Lung (tissue), 12 donors: ENCODE measurements around the gene LSAMP. TPM values are rescaled to one million over a fixed set of nuclear protein-coding genes. Genes with fewer than 3 reads are reported as not detected.
"Not testable (repeated sequence)": the region's sequence is repeated elsewhere in the genome, so short reads cannot be mapped to it uniquely, and the experiment has no call there.

ENCODE experiments used
- ATAC-seq: fragments of 200-7000 bp; cut with Tn5 transposase; one replicate; pipeline ENCODE4 v1.9.1; 2020; ENCODE audit warnings: moderate number of reproducible peaks; ENCODE audit not compliant: insufficient read depth, low FRiP score
- DNase-seq, 3 donors: peaks; one replicate each; pipeline ENCODE4 v3.0.0-alpha.2; 2013 to 2017
- H3K27ac ChIP-seq, 2 donors: one replicate each; pipeline ENCODE4 v1.5.1; 2013; ENCODE audit warnings: mild to moderate bottlenecking in 2 of 2, moderate library complexity in 2 of 2, control low read depth in 1 of 2, inconsistent platforms in 1 of 2, low read depth in 1 of 2, low read length in 1 of 2
- H3K27me3 ChIP-seq, 3 donors: one replicate each; pipeline ENCODE4 v1.5.1; 2013; ENCODE audit warnings: low read length in 2 of 3; ENCODE audit not compliant: control insufficient read depth in 3 of 3, insufficient read depth in 3 of 3
- H3K36me3 ChIP-seq, 4 donors: one replicate each; pipeline ENCODE4 v1.5.1; 2013; ENCODE audit warnings: low read length in 4 of 4, mild to moderate bottlenecking in 1 of 4, moderate library complexity in 1 of 4; ENCODE audit not compliant: control insufficient read depth in 4 of 4, insufficient read depth in 4 of 4
- H3K4me1 ChIP-seq, 5 donors: one replicate each; pipeline ENCODE4 v1.5.1; 2013; ENCODE audit warnings: low read length in 5 of 5, mild to moderate bottlenecking in 2 of 5, moderate library complexity in 1 of 5; ENCODE audit not compliant: control insufficient read depth in 5 of 5, insufficient read depth in 5 of 5
- H3K4me3 ChIP-seq: one replicate; pipeline ENCODE4 v1.5.1; 2013; ENCODE audit warnings: mild to moderate bottlenecking, control low read depth, moderate library complexity
- H3K9ac ChIP-seq, 2 donors: one replicate each; pipeline ENCODE4 v1.5.1; 2013; ENCODE audit warnings: low read length in 2 of 2, control low read depth in 1 of 2; ENCODE audit not compliant: insufficient read depth in 1 of 2
- H3K9me3 ChIP-seq, 4 donors: one replicate each; pipeline ENCODE4 v1.5.1; 2013; ENCODE audit warnings: low read length in 3 of 4, mild to moderate bottlenecking in 1 of 4, moderate library complexity in 1 of 4; ENCODE audit not compliant: control insufficient read depth in 4 of 4, insufficient read depth in 3 of 4
- CTCF ChIP-seq: IDR thresholded peaks from 2 replicates; pipeline ENCODE4 v1.5.1; 2012; ENCODE audit warnings: mild to moderate bottlenecking; ENCODE audit errors: control extremely low read depth, extremely low read depth
- WGBS, 2 donors: extraction: QIAGEN DNeasy Blood & Tissue Kit; methylation state at CpG; one replicate each; pipeline ENCODE4 v1.1.7; 2013; 5-methylcytosine and 5-hydroxymethylcytosine counted together
- polyA plus RNA-seq, 2 donors: library from polyadenylated mRNA; stranded (reverse); fragments of 200-250 nt; gene quantifications; one replicate each; pipeline ENCODE4 v1.2.1, GENCODE V29; 2013
- total RNA-seq, 2 donors: library from RNA; depleted of rRNA in 1 of 2; stranded (reverse); fragments of >200 nt in 1 of 2; gene quantifications; one replicate each; pipeline ENCODE4 v1.2.1, GENCODE V29; 2014 to 2021
- donor health status: control.
- donor health status: control.
- donor health status: Bipolar disorder and iron deficiency.
- donor health status: healthy.
- donor health status: DM: yes; HTN: yes; CAD: no.

LSAMP gene
- total and polyA plus RNA-seq, 4 donors: 1.6 to 21.9 (median 9.5) TPM

- H3K27me3 ChIP-seq: no peaks in the 10 kb centered on the region
- H3K36me3 ChIP-seq: no peaks in the 10 kb centered on the region
- H3K4me3 ChIP-seq: no peak overlapping the region
- DNase-seq (no peak), ATAC-seq (no peak)
- H3K9me3 ChIP-seq: peaks cover 0 to 2% (median 0%) of the 10 kb centered on the region in 4 donors
- WGBS, 2 donors: 78 to 80% methylated on average over 5 of the region's 5 CpGs
- no peak for TF ChIP-seq CTCF
- no peak overlapping the region for H3K27ac ChIP-seq
- H3K9ac ChIP-seq: no peak overlapping the region
- H3K4me1 ChIP-seq: peaks cover 0 to 4% (median 0%) of the 10 kb centered on the region in 5 donors
These were observed 214.8 kb downstream of the LSAMP start for GRCh38 chr3:116230431-116231020.

- ATAC-seq (no peak), DNase-seq (peak in 2 of 3 donors; percentile 16 to 28)
- 76 to 90% methylated on average over 1 of the region's 1 CpG for WGBS, 2 donors
- Histone ChIP-seq H3K9me3 (peaks cover 0 to 5% (median 0%) of the 10 kb centered on the region in 4 donors), H3K9ac (peak overlapping the region in 1 of 2 donors; percentile 5), H3K27ac (no peak overlapping the region), H3K4me3 (no peak overlapping the region), H3K4me1 (no peaks in the 10 kb centered on the region), H3K27me3 (no peaks in the 10 kb centered on the region), H3K36me3 (no peaks in the 10 kb centered on the region)
- no peak for TF ChIP-seq CTCF
These were observed 219.0 kb downstream of the LSAMP start for GRCh38 chr3:116226266-116226665.

- no peaks in the 10 kb centered on the region for H3K27me3 ChIP-seq
- 76 to 85% methylated on average over 4 of the region's 4 CpGs for WGBS, 2 donors
- ATAC-seq: no peak
- H3K36me3 ChIP-seq: no peaks in the 10 kb centered on the region
- no peak overlapping the region for H3K4me3 ChIP-seq
- H3K4me1 ChIP-seq: no peaks in the 10 kb centered on the region
- no peaks in the 10 kb centered on the region for H3K9me3 ChIP-seq
- peak in 1 of 3 donors; percentile 26 for DNase-seq
- H3K27ac ChIP-seq: no peak overlapping the region
- no peak for TF ChIP-seq CTCF
- H3K9ac ChIP-seq: no peak overlapping the region
These were observed 228.5 kb downstream of the LSAMP start for GRCh38 chr3:116216761-116217160.

GRCh38 chr3:116211901-116212300 is 233.4 kb downstream of the LSAMP start:
- no peaks in the 10 kb centered on the region for H3K36me3 ChIP-seq
- no peak overlapping the region for H3K27ac ChIP-seq
- ATAC-seq (no peak), DNase-seq (no peak)
- no peak for TF ChIP-seq CTCF
- no peak overlapping the region for H3K4me3 ChIP-seq
- peaks cover 0 to 3% (median 0%) of the 10 kb centered on the region in 4 donors for H3K9me3 ChIP-seq
- no peaks in the 10 kb centered on the region for H3K4me1 ChIP-seq
- H3K9ac ChIP-seq: no peak overlapping the region
- WGBS, 2 donors: 83 to 90% methylated on average over 2 of the region's 2 CpGs
- no peaks in the 10 kb centered on the region for H3K27me3 ChIP-seq

- 88 to 90% methylated on average over 15 of the region's 15 CpGs for WGBS, 2 donors
- H3K36me3 ChIP-seq, H3K4me1 ChIP-seq, ATAC-seq, H3K4me3 ChIP-seq, H3K27me3 ChIP-seq, H3K27ac ChIP-seq, DNase-seq, H3K9me3 ChIP-seq, H3K9ac ChIP-seq: not testable (repeated sequence)
These were observed 236.5 kb downstream of the LSAMP start for GRCh38 chr3:116208830-116209229.
